Stomach smooth muscle (tissue), 2 donors: ENCODE results near the gene VSIR.

Experiments
- H3K27ac ChIP-seq: one replicate; pipeline ENCODE4 v1.7.0; 2013; ENCODE audit warnings: mild to moderate bottlenecking, low read length, inconsistent platforms
- H3K27me3 ChIP-seq, 2 donors: one replicate each; pipeline ENCODE4 v1.7.0; 2013; ENCODE audit warnings: low read length in 2 of 2; ENCODE audit not compliant: insufficient read depth in 2 of 2, control insufficient read depth in 1 of 2
- H3K36me3 ChIP-seq, 2 donors: one replicate each; pipeline ENCODE4 v1.7.0; 2013; ENCODE audit warnings: low read length in 2 of 2; ENCODE audit not compliant: control insufficient read depth in 2 of 2, insufficient read depth in 2 of 2
- H3K4me1 ChIP-seq: one replicate; pipeline ENCODE4 v1.7.0; 2013; ENCODE audit warnings: low read length; ENCODE audit not compliant: control insufficient read depth, insufficient read depth
- H3K4me3 ChIP-seq, 2 donors: one replicate each; pipeline ENCODE4 v1.7.0; 2013; ENCODE audit warnings: low read length in 2 of 2
- H3K9ac ChIP-seq, 2 donors: one replicate each; pipeline ENCODE4 v1.7.0; 2013; ENCODE audit warnings: low read length in 2 of 2, mild to moderate bottlenecking in 1 of 2
- H3K9me3 ChIP-seq, 2 donors: one replicate each; pipeline ENCODE4 v1.7.0; 2013; ENCODE audit warnings: low read length in 2 of 2; ENCODE audit not compliant: control insufficient read depth in 2 of 2
- donor health status: healthy.
- donor health status: Pancreatic carcinoma.

The VSIR gene

GRCh38 chr10:71750986-71751385 is 22.3 kb downstream of the VSIR start:
- Histone ChIP-seq H3K9ac (no peak overlapping the region), H3K36me3 (peaks cover 25 to 30% of the 10 kb centered on the region in 2 donors), H3K4me1 (peaks cover 39% of the 10 kb centered on the region), H3K9me3 (no peaks in the 10 kb centered on the region), H3K27ac (no peak overlapping the region), H3K4me3 (no peak overlapping the region), H3K27me3 (no peaks in the 10 kb centered on the region)

GRCh38 chr10:71750124-71750841 is 23.0 kb downstream of the VSIR start:
- Histone ChIP-seq H3K27me3 (no peaks in the 10 kb centered on the region), H3K4me3 (no peak overlapping the region), H3K36me3 (peaks cover 25 to 28% of the 10 kb centered on the region in 2 donors), H3K27ac (no peak overlapping the region), H3K9ac (no peak overlapping the region), H3K4me1 (peaks cover 40% of the 10 kb centered on the region), H3K9me3 (no peaks in the 10 kb centered on the region)

GRCh38 chr10:71749396-71749795 is 23.9 kb downstream of the VSIR start:
- Histone ChIP-seq H3K9me3 (no peaks in the 10 kb centered on the region), H3K36me3 (peaks cover 22 to 28% of the 10 kb centered on the region in 2 donors), H3K27me3 (no peaks in the 10 kb centered on the region), H3K4me3 (no peak overlapping the region), H3K27ac (peak overlapping the region; percentile 41), H3K9ac (no peak overlapping the region), H3K4me1 (peaks cover 36% of the 10 kb centered on the region)

GRCh38 chr10:71748671-71749191 is 24.6 kb downstream of the VSIR start:
- Histone ChIP-seq H3K4me1 (peaks cover 36% of the 10 kb centered on the region), H3K36me3 (peaks cover 17 to 26% of the 10 kb centered on the region in 2 donors), H3K27me3 (no peaks in the 10 kb centered on the region), H3K9me3 (no peaks in the 10 kb centered on the region), H3K27ac (peak overlapping the region; percentile 41), H3K4me3 (no peak overlapping the region), H3K9ac (no peak overlapping the region)

GRCh38 chr10:71747551-71748523 is 25.5 kb downstream of the VSIR start:
- Histone ChIP-seq H3K27me3 (no peaks in the 10 kb centered on the region), H3K4me3 (no peak overlapping the region), H3K9ac (no peak overlapping the region), H3K36me3 (peaks cover 9 to 18% of the 10 kb centered on the region in 2 donors), H3K4me1 (peaks cover 36% of the 10 kb centered on the region), H3K27ac (peak overlapping the region; percentile 41), H3K9me3 (no peaks in the 10 kb centered on the region)

GRCh38 chr10:71747039-71747531 is 26.2 kb downstream of the VSIR start:
- Histone ChIP-seq H3K4me3 (no peak overlapping the region), H3K9me3 (no peaks in the 10 kb centered on the region), H3K4me1 (peaks cover 36% of the 10 kb centered on the region), H3K27me3 (no peaks in the 10 kb centered on the region), H3K36me3 (peaks cover 1 to 12% of the 10 kb centered on the region in 2 donors), H3K27ac (no peak overlapping the region), H3K9ac (no peak overlapping the region)

GRCh38 chr10:71746344-71747037 is 26.8 kb downstream of the VSIR start:
- Histone ChIP-seq H3K27ac (no peak overlapping the region), H3K9ac (no peak overlapping the region), H3K27me3 (no peaks in the 10 kb centered on the region), H3K9me3 (no peaks in the 10 kb centered on the region), H3K36me3 (peaks cover 0 to 6% of the 10 kb centered on the region in 2 donors), H3K4me1 (peaks cover 36% of the 10 kb centered on the region), H3K4me3 (no peak overlapping the region)

GRCh38 chr10:71745664-71746250 is 27.6 kb downstream of the VSIR start:
- no peaks in the 10 kb centered on the region for H3K27me3 ChIP-seq
- H3K4me1 ChIP-seq = peaks cover 36% of the 10 kb centered on the region
- no peak overlapping the region for H3K4me3 ChIP-seq
- no peaks in the 10 kb centered on the region for H3K9me3 ChIP-seq
- no peak overlapping the region for H3K9ac ChIP-seq
- H3K36me3 ChIP-seq = peaks cover 0 to 4% of the 10 kb centered on the region in 2 donors
- no peak overlapping the region for H3K27ac ChIP-seq

- H3K27me3 ChIP-seq = no peaks in the 10 kb centered on the region
- peaks cover 36% of the 10 kb centered on the region for H3K4me1 ChIP-seq
- H3K9ac ChIP-seq = no peak overlapping the region
- H3K9me3 ChIP-seq = no peaks in the 10 kb centered on the region
- H3K27ac ChIP-seq = no peak overlapping the region
- H3K4me3 ChIP-seq = no peak overlapping the region
- H3K36me3 ChIP-seq = no peaks in the 10 kb centered on the region
Observed at GRCh38 chr10:71744897-71745663, 28.2 kb downstream of the VSIR start.
